HepG2 (cell line): Measurements from ENCODE around the gene RASA2. TPM values are rescaled to one million over a fixed set of nuclear protein-coding genes. Genes with fewer than 3 reads are reported as not detected.

Source experiments
- DPF2 ChIP-seq: sonication (generic); formaldehyde crosslinking; IDR thresholded peaks from 2 replicates; pipeline ENCODE4 v1.4.0; 2020; ENCODE audit warnings: mild to moderate bottlenecking, low read depth, missing genetic modification reagents, borderline replicate concordance
- HDAC2 ChIP-seq: sonication (generic); formaldehyde crosslinking; IDR thresholded peaks from 2 replicates; pipeline ENCODE4 v1.4.0; 2020; ENCODE audit warnings: missing genetic modification reagents
- PHB2 ChIP-seq: fragments of 450-650 bp; IDR thresholded peaks from 2 replicates; pipeline ENCODE4 v1.6.1; 2018; ENCODE audit not compliant: partially characterized antibody
- PRPF4 ChIP-seq: fragments of 200-400 bp; formaldehyde crosslinking; IDR thresholded peaks from 2 replicates; pipeline ENCODE4 v1.6.1; 2016; ENCODE audit warnings: low read length, low read depth; ENCODE audit not compliant: poor library complexity, severe bottlenecking
- SETDB1 ChIP-seq: sonication (generic); formaldehyde crosslinking; IDR thresholded peaks from 2 replicates; pipeline ENCODE4 v1.5.1; 2020; ENCODE audit warnings: missing genetic modification reagents, mild to moderate bottlenecking, borderline replicate concordance
- SRSF1 ChIP-seq: fragments of 200-400 bp; formaldehyde crosslinking; optimal IDR thresholded peaks from 2 replicates; pipeline ENCODE3; 2017; ENCODE audit warnings: mild to moderate bottlenecking, low read depth, low read length, moderate library complexity
- SRSF9 ChIP-seq: fragments of 200-400 bp; formaldehyde crosslinking; IDR thresholded peaks from 2 replicates; pipeline ENCODE4 v1.6.1; 2018; ENCODE audit warnings: borderline replicate concordance, mild to moderate bottlenecking, low read depth, low read length; ENCODE audit not compliant: insufficient read depth, poor library complexity, severe bottlenecking
- ZFP62 ChIP-seq: sonication (generic); formaldehyde crosslinking; IDR thresholded peaks from 2 replicates; pipeline ENCODE4 v1.4.0; 2020; ENCODE audit warnings: missing genetic modification reagents
- ZFYVE20 ChIP-seq: sonication (generic); formaldehyde crosslinking; IDR thresholded peaks from 2 replicates; pipeline ENCODE4 v1.8.0; 2023; ENCODE audit warnings: low read depth, mild to moderate bottlenecking, moderate library complexity, missing genetic modification reagents, borderline replicate concordance
- ZMYM4 ChIP-seq: sonication (generic); formaldehyde crosslinking; IDR thresholded peaks from 2 replicates; pipeline ENCODE4 v1.8.1; 2023; ENCODE audit warnings: mild to moderate bottlenecking, missing genetic modification reagents
- ZNF207 ChIP-seq: fragments of 450-650 bp; IDR thresholded peaks from 2 replicates; pipeline ENCODE4 v1.6.1; 2016; ENCODE audit warnings: antibody characterized with exemption, borderline replicate concordance
- ZNF225 ChIP-seq: sonication (generic); formaldehyde crosslinking; IDR thresholded peaks from 2 replicates; pipeline ENCODE4 v1.4.0; 2020; ENCODE audit warnings: mild to moderate bottlenecking, missing genetic modification reagents
- ZNF337 ChIP-seq: sonication (generic); formaldehyde crosslinking; IDR thresholded peaks from 2 replicates; pipeline ENCODE4 v1.5.1; 2020; ENCODE audit warnings: missing genetic modification reagents, low read depth, mild to moderate bottlenecking, borderline replicate concordance
- polyA plus RNA-seq, 8 experiments: library from polyadenylated mRNA; depleted of rRNA in 3 of 8; stranded (reverse) in 7 of 8; unstranded in 1 of 8; fragments of >200 nt; fragmentation: Illumina TruSeq in 4 of 8; extraction: Trizol in 4 of 8; gene quantifications; 2 replicates each; pipeline versions ENCODE4 v1.2.1 to v1.2.3, GENCODE V29; 2011 to 2016; ENCODE audit warnings: low read depth in 4 of 8, missing spikeins in 1 of 8, mixed read lengths in 1 of 8; ENCODE audit not compliant: insufficient read depth in 1 of 8
- total RNA-seq, 5 experiments: library from RNA; depleted of rRNA; stranded (reverse); fragments of >200 nt; fragmentation: Illumina TruSeq; extraction: Trizol; gene quantifications; 2 replicates each; pipeline ENCODE4 v1.2.3, GENCODE V29; 2016; ENCODE audit warnings: low read depth in 1 of 5
- TF ChIP-seq, protein P1 (sequence below): sonication (generic); formaldehyde crosslinking; IDR thresholded peaks from 2 replicates; pipeline ENCODE4 v1.9.0; 2021; ENCODE audit warnings: mild to moderate bottlenecking, missing genetic modification reagents
- TF ChIP-seq, protein P2 (sequence below): sonication (generic); formaldehyde crosslinking; IDR thresholded peaks from 2 replicates; pipeline ENCODE4 v1.5.1; 2020; ENCODE audit warnings: mild to moderate bottlenecking, missing genetic modification reagents, borderline replicate concordance
- TF ChIP-seq, protein P3 (sequence below): IDR thresholded peaks from 2 replicates; pipeline ENCODE4 v1.6.1; 2016; ENCODE audit warnings: control low read depth

RASA2 gene
- total and polyA plus RNA-seq, 2 of the 13 experiments (the other 11 are each of a cell fraction or from before 2014, with no cell fraction given): 5.4 to 8.5 TPM

DNA sequence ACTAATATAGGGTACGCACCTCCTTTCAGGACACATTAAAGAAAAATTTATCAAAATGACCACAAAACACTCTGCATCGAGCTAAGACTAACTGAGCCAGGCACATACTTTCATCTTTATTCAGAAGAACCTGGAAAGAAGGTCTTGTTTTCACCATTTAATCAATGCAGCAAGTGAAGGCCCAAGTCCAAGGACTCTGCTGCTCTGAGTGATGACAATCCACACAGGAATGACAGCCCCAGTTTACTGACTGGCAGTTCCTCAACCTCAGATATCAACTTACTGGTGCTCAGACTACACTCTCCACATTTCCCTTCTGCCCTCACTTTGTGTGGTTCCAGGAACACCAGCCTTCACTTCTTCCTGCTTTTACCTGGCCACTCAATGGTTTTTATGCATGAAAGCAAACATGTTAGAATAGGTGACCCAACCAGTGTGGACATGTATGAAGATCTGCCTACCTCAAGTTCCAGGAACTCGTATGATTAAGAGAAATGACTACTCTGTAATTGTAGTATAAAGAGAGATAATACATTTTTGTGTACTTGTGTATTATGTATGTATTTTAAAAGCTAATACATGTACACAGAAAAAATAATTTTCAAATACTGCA is 29.1 kb upstream of the RASA2 start (continued):
- no peak for TF ChIP-seq ZFYVE20 (CRISPR knock-in tag)
- TF ChIP-seq PRPF4: no peak
- TF ChIP-seq SRSF1: no peak
- TF ChIP-seq, protein P1, sequence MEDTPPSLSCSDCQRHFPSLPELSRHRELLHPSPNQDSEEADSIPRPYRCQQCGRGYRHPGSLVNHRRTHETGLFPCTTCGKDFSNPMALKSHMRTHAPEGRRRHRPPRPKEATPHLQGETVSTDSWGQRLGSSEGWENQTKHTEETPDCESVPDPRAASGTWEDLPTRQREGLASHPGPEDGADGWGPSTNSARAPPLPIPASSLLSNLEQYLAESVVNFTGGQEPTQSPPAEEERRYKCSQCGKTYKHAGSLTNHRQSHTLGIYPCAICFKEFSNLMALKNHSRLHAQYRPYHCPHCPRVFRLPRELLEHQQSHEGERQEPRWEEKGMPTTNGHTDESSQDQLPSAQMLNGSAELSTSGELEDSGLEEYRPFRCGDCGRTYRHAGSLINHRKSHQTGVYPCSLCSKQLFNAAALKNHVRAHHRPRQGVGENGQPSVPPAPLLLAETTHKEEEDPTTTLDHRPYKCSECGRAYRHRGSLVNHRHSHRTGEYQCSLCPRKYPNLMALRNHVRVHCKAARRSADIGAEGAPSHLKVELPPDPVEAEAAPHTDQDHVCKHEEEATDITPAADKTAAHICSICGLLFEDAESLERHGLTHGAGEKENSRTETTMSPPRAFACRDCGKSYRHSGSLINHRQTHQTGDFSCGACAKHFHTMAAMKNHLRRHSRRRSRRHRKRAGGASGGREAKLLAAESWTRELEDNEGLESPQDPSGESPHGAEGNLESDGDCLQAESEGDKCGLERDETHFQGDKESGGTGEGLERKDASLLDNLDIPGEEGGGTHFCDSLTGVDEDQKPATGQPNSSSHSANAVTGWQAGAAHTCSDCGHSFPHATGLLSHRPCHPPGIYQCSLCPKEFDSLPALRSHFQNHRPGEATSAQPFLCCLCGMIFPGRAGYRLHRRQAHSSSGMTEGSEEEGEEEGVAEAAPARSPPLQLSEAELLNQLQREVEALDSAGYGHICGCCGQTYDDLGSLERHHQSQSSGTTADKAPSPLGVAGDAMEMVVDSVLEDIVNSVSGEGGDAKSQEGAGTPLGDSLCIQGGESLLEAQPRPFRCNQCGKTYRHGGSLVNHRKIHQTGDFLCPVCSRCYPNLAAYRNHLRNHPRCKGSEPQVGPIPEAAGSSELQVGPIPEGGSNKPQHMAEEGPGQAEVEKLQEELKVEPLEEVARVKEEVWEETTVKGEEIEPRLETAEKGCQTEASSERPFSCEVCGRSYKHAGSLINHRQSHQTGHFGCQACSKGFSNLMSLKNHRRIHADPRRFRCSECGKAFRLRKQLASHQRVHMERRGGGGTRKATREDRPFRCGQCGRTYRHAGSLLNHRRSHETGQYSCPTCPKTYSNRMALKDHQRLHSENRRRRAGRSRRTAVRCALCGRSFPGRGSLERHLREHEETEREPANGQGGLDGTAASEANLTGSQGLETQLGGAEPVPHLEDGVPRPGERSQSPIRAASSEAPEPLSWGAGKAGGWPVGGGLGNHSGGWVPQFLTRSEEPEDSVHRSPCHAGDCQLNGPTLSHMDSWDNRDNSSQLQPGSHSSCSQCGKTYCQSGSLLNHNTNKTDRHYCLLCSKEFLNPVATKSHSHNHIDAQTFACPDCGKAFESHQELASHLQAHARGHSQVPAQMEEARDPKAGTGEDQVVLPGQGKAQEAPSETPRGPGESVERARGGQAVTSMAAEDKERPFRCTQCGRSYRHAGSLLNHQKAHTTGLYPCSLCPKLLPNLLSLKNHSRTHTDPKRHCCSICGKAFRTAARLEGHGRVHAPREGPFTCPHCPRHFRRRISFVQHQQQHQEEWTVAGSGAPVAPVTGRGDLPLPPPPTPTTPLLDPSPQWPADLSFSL (CRISPR knock-in tag): no peak
- TF ChIP-seq HDAC2 (CRISPR knock-in tag): peak; percentile 73; the same call in 1 of the 2 replicates
- TF ChIP-seq, protein P2, sequence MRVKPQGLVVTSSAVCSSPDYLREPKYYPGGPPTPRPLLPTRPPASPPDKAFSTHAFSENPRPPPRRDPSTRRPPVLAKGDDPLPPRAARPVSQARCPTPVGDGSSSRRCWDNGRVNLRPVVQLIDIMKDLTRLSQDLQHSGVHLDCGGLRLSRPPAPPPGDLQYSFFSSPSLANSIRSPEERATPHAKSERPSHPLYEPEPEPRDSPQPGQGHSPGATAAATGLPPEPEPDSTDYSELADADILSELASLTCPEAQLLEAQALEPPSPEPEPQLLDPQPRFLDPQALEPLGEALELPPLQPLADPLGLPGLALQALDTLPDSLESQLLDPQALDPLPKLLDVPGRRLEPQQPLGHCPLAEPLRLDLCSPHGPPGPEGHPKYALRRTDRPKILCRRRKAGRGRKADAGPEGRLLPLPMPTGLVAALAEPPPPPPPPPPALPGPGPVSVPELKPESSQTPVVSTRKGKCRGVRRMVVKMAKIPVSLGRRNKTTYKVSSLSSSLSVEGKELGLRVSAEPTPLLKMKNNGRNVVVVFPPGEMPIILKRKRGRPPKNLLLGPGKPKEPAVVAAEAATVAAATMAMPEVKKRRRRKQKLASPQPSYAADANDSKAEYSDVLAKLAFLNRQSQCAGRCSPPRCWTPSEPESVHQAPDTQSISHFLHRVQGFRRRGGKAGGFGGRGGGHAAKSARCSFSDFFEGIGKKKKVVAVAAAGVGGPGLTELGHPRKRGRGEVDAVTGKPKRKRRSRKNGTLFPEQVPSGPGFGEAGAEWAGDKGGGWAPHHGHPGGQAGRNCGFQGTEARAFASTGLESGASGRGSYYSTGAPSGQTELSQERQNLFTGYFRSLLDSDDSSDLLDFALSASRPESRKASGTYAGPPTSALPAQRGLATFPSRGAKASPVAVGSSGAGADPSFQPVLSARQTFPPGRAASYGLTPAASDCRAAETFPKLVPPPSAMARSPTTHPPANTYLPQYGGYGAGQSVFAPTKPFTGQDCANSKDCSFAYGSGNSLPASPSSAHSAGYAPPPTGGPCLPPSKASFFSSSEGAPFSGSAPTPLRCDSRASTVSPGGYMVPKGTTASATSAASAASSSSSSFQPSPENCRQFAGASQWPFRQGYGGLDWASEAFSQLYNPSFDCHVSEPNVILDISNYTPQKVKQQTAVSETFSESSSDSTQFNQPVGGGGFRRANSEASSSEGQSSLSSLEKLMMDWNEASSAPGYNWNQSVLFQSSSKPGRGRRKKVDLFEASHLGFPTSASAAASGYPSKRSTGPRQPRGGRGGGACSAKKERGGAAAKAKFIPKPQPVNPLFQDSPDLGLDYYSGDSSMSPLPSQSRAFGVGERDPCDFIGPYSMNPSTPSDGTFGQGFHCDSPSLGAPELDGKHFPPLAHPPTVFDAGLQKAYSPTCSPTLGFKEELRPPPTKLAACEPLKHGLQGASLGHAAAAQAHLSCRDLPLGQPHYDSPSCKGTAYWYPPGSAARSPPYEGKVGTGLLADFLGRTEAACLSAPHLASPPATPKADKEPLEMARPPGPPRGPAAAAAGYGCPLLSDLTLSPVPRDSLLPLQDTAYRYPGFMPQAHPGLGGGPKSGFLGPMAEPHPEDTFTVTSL (CRISPR knock-in tag): peak; percentile 42; the same call in 1 of the 2 replicates
- no peak for TF ChIP-seq SRSF9
- no peak for TF ChIP-seq ZNF337
- TF ChIP-seq ZFP62: no peak
- no peak for TF ChIP-seq ZNF225
- TF ChIP-seq ZMYM4 (CRISPR knock-in tag): peak; percentile 44
- TF ChIP-seq SETDB1 (CRISPR knock-in tag): no peak
- no peak for TF ChIP-seq PHB2
- TF ChIP-seq ZNF207: no peak
- TF ChIP-seq DPF2 (CRISPR knock-in tag): peak; percentile 67
- TF ChIP-seq, protein P3, sequence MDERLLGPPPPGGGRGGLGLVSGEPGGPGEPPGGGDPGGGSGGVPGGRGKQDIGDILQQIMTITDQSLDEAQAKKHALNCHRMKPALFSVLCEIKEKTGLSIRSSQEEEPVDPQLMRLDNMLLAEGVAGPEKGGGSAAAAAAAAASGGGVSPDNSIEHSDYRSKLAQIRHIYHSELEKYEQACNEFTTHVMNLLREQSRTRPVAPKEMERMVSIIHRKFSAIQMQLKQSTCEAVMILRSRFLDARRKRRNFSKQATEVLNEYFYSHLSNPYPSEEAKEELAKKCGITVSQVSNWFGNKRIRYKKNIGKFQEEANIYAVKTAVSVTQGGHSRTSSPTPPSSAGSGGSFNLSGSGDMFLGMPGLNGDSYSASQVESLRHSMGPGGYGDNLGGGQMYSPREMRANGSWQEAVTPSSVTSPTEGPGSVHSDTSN (CRISPR knock-in tag): peak; percentile 43; the same call in 1 of the 2 replicates
